Tibial nerve (tissue), 4 donors: ENCODE data around the gene RANBP10. TPM values are rescaled to one million over a fixed set of nuclear protein-coding genes. Genes with fewer than 3 reads are reported as not detected.

Experiments used
- DNase-seq, 2 donors: peaks; one replicate each; pipeline ENCODE4 v3.0.0-alpha.2; 2019; ENCODE audit warnings: low spot score in 2 of 2
- H3K27ac ChIP-seq, 4 donors: fragments of 200-600 bp; sonication (generic) in 3 of 4; one replicate each; pipeline ENCODE4 v1.5.1; 2017 to 2019; ENCODE audit warnings: mild to moderate bottlenecking in 1 of 4
- H3K27me3 ChIP-seq, 2 donors: fragments of 200-600 bp; sonication (generic) in 1 of 2; one replicate each; pipeline versions ENCODE4 v1.5.1 to v1.6.0; 2017 to 2019
- H3K36me3 ChIP-seq, 3 donors: fragments of 200-600 bp; sonication (generic); one replicate each; pipeline ENCODE4 v1.5.1; 2018 to 2019
- H3K4me1 ChIP-seq, 4 donors: fragments of 200-600 bp; sonication (generic) in 3 of 4; one replicate each; pipeline ENCODE4 v1.5.1; 2017 to 2019
- H3K4me3 ChIP-seq, 4 donors: fragments of 200-600 bp; sonication (generic) in 3 of 4; one replicate each; pipeline ENCODE4 v1.5.1; 2017 to 2019; ENCODE audit warnings: mild to moderate bottlenecking in 1 of 4, moderate library complexity in 1 of 4
- H3K9me3 ChIP-seq, 4 donors: fragments of 200-600 bp; sonication (generic) in 3 of 4; one replicate each; pipeline ENCODE4 v1.5.1; 2017 to 2019
- CTCF ChIP-seq, 5 experiments: fragments of 200-600 bp in 3 of 5; fragments of 450-650 bp in 2 of 5; sonication (generic) in 3 of 5; IDR thresholded peaks; one replicate each; pipeline ENCODE4 v1.5.1; 2016 to 2019; ENCODE audit warnings: antibody characterized with exemption in 5 of 5, mild to moderate bottlenecking in 3 of 5, moderate library complexity in 2 of 5
- EP300 ChIP-seq, 2 donors: sonication (generic); formaldehyde crosslinking; IDR thresholded peaks; one replicate each; pipeline ENCODE4 v1.6.1; 2017; ENCODE audit warnings: antibody characterized with exemption in 2 of 2, mild to moderate bottlenecking in 1 of 2
- POLR2A ChIP-seq, 2 donors: fragments of 450-650 bp; IDR thresholded peaks; one replicate each; pipeline ENCODE4 v1.6.1; 2017; ENCODE audit warnings: antibody characterized with exemption in 2 of 2, mild to moderate bottlenecking in 2 of 2, moderate library complexity in 2 of 2
- WGBS, 2 donors: methylation state at CpG; one replicate each; pipeline ENCODE4 v1.1.5; 2018; 5-methylcytosine and 5-hydroxymethylcytosine counted together
- total RNA-seq, 4 donors: library from RNA; depleted of rRNA; stranded (reverse); fragments of >200 nt; gene quantifications; one replicate each; pipeline ENCODE4 v1.1.0, GENCODE V29; 2016

Gene RANBP10
- total RNA-seq, 4 donors from 2014 or later = 8.1 to 19.5 (median 12.0) TPM

- no peaks in the 10 kb centered on the region for H3K27me3 ChIP-seq
- H3K4me1 ChIP-seq = peaks cover 0 to 29% (median 9%) of the 10 kb centered on the region in 4 donors
- peaks cover 0 to 41% (median 0%) of the 10 kb centered on the region in 3 donors for H3K36me3 ChIP-seq
- H3K4me3 ChIP-seq = no peak overlapping the region
- H3K27ac ChIP-seq = no peak overlapping the region
- DNase-seq = no peak
- TF ChIP-seq POLR2A (IDR thresholded peaks at IDR 0.05) (no peak), CTCF (IDR thresholded peaks at IDR 0.05) (no peak), EP300 (IDR thresholded peaks at IDR 0.05) (no peak)
- H3K9me3 ChIP-seq = no peaks in the 10 kb centered on the region
- WGBS, 2 donors = 77 to 82% methylated on average over 12 of the region's 12 CpGs
Measured at GRCh38 chr16:67678354-67679023, 127.9 kb downstream of the RANBP10 start.

- Histone ChIP-seq H3K36me3 (peaks cover 0 to 34% (median 0%) of the 10 kb centered on the region in 3 donors), H3K4me1 (peaks cover 0 to 37% (median 16%) of the 10 kb centered on the region in 4 donors), H3K27ac (no peak overlapping the region), H3K9me3 (no peaks in the 10 kb centered on the region), H3K4me3 (no peak overlapping the region), H3K27me3 (no peaks in the 10 kb centered on the region)
- DNase-seq = no peak
- TF ChIP-seq EP300 (IDR thresholded peaks at IDR 0.05) (no peak), CTCF (IDR thresholded peaks at IDR 0.05) (no peak), POLR2A (IDR thresholded peaks at IDR 0.05) (no peak)
- whole genome bisulfite sequencing, 2 donors = 85 to 93% methylated on average over 1 of the region's 1 CpG
Measured at GRCh38 chr16:67677712-67678111, 128.6 kb downstream of the RANBP10 start.

GRCh38 chr16:67676939-67677338 lies 129.4 kb downstream of the RANBP10 start:
- Histone ChIP-seq H3K9me3 (no peaks in the 10 kb centered on the region), H3K4me1 (peaks cover 0 to 42% (median 16%) of the 10 kb centered on the region in 4 donors), H3K36me3 (peaks cover 0 to 30% (median 0%) of the 10 kb centered on the region in 3 donors), H3K27ac (peak overlapping the region in 1 of 4 donors; percentile 32), H3K4me3 (no peak overlapping the region), H3K27me3 (no peaks in the 10 kb centered on the region)
- no peak for TF ChIP-seq EP300 (IDR thresholded peaks at IDR 0.05)
- TF ChIP-seq CTCF (IDR thresholded peaks at IDR 0.05) = no peak
- no peak for TF ChIP-seq POLR2A (IDR thresholded peaks at IDR 0.05)
- no peak for DNase-seq
- WGBS, 2 donors = 64 to 76% methylated on average over 8 of the region's 8 CpGs

GRCh38 chr16:67676516-67676915 lies 129.8 kb downstream of the RANBP10 start:
- TF ChIP-seq CTCF (IDR thresholded peaks at IDR 0.05) (no peak), POLR2A (IDR thresholded peaks at IDR 0.05) (no peak), EP300 (IDR thresholded peaks at IDR 0.05) (no peak)
- H3K27me3 ChIP-seq = no peaks in the 10 kb centered on the region
- no peak for DNase-seq

GRCh38 chr16:67675999-67676398 lies 130.4 kb downstream of the RANBP10 start:
- no peaks in the 10 kb centered on the region for H3K9me3 ChIP-seq
- WGBS, 2 donors = 89 to 94% methylated on average over 7 of the region's 7 CpGs
- H3K27me3 ChIP-seq = no peaks in the 10 kb centered on the region
- no peak for DNase-seq
- H3K4me3 ChIP-seq = no peak overlapping the region
- H3K27ac ChIP-seq = no peak overlapping the region
- H3K4me1 ChIP-seq = peaks cover 0 to 42% (median 16%) of the 10 kb centered on the region in 4 donors
- no peak for TF ChIP-seq CTCF (IDR thresholded peaks at IDR 0.05)
- no peak for TF ChIP-seq EP300 (IDR thresholded peaks at IDR 0.05)
- H3K36me3 ChIP-seq = peaks cover 0 to 23% (median 0%) of the 10 kb centered on the region in 3 donors

More at GRCh38 chr16:67676516-67676915, 129.8 kb downstream of the RANBP10 start:
- Histone ChIP-seq H3K36me3 (peaks cover 0 to 25% (median 0%) of the 10 kb centered on the region in 3 donors), H3K4me1 (peaks cover 0 to 42% (median 16%) of the 10 kb centered on the region in 4 donors), H3K27ac (peak overlapping the region in 1 of 4 donors; percentile 32), H3K4me3 (no peak overlapping the region), H3K9me3 (no peaks in the 10 kb centered on the region)
- 75 to 77% methylated on average over 4 of the region's 4 CpGs for WGBS, 2 donors
